ENCODE results near the gene BAZ1A. TPM values are rescaled to one million over a fixed set of nuclear protein-coding genes. Genes with fewer than 3 reads are reported as not detected.

Gene BAZ1A
- total RNA-seq, 1 donor: 50.3 TPM

DNA sequence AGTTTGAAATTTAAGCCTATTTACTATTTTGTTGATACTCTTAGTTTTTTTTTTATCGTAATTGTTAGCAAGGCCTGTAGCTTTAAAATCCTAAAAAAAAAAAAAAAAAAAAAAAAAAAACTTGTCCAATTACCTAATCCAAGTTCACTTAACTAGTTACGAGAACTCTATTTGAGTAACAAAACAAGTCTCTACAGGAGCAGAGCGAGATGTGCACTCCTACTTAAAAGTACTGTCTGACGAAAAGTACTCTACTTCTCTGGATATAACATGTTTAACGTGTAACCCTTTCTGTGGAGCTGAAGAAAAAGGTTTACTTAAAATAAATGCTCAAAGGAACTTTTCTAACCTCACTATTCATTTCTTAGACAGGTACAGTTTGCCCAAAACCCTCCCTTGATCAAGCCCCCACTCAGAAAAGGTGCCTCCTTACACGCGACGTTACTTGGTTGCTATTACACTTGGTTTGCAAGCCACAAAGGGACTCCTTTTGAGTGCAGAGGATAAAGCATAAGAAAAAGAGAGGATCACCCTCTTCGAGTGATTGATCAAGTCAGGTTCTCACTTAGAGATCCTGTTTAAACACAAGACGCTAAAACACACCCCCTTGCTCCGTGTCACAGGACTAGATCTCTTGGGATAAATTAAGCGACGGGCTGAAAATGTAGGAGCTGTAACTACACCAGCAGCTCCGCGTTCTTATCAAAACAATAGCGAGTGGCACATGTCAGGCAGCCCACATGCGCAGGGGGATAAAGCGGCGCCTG lies 2.2 kb downstream of the BAZ1A start:
- Histone ChIP-seq H3K9me3 (ENCODE audit: low read depth, low read length) (no peaks in the 10 kb centered on the region), H3K4me3 (ENCODE audit: low read length) (peak overlapping the region; percentile 84), H3K4me1 (ENCODE audit: insufficient read depth, low read length) (peaks cover 23% of the 10 kb centered on the region), H3K27me3 (ENCODE audit: insufficient read depth, low read length) (no peaks in the 10 kb centered on the region)

DNA sequence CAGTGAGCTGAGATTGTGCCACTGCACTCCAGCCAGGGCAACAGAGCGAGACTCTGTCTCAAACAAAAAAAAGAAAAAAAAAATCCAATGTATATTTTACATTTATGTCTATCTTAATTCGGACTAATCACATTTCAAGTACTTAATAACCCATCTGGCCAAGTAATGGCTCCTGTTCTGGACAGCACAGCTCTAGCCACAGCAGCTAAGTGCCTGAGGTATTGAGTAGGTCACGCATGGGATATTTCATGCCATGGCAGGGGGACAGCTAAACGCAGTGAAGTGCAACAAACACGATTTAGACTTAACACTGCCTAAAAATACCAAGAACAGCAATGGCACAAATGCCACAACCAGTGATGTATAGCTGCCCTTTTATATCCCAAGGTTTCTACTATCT lies 8.0 kb downstream of the BAZ1A start:
- Histone ChIP-seq H3K27me3 (ENCODE audit: insufficient read depth, low read length) (no peaks in the 10 kb centered on the region), H3K4me1 (ENCODE audit: insufficient read depth, low read length) (peaks cover 28% of the 10 kb centered on the region), H3K4me3 (ENCODE audit: low read length) (no peak overlapping the region), H3K9me3 (ENCODE audit: low read depth, low read length) (no peaks in the 10 kb centered on the region)

GRCh38 chr14:34865889-34866574 lies 9.1 kb downstream of the BAZ1A start:
- Histone ChIP-seq H3K9me3 (ENCODE audit: low read depth, low read length) (no peaks in the 10 kb centered on the region), H3K4me1 (ENCODE audit: insufficient read depth, low read length) (peaks cover 17% of the 10 kb centered on the region), H3K27me3 (ENCODE audit: insufficient read depth, low read length) (no peaks in the 10 kb centered on the region), H3K4me3 (ENCODE audit: low read length) (no peak overlapping the region)

- Histone ChIP-seq H3K4me3 (ENCODE audit: low read length) (no peak overlapping the region), H3K27me3 (ENCODE audit: insufficient read depth, low read length) (no peaks in the 10 kb centered on the region), H3K9me3 (ENCODE audit: low read depth, low read length) (no peaks in the 10 kb centered on the region), H3K4me1 (ENCODE audit: insufficient read depth, low read length) (peaks cover 10% of the 10 kb centered on the region)
Measured at GRCh38 chr14:34863844-34864243, 11.3 kb downstream of the BAZ1A start.

- H3K4me3 ChIP-seq (ENCODE audit: low read length): no peak overlapping the region
- no peaks in the 10 kb centered on the region for H3K27me3 ChIP-seq (ENCODE audit: insufficient read depth, low read length)
- H3K4me1 ChIP-seq (ENCODE audit: insufficient read depth, low read length): peaks cover 25% of the 10 kb centered on the region
- no peaks in the 10 kb centered on the region for H3K9me3 ChIP-seq (ENCODE audit: low read depth, low read length)
Measured at GRCh38 chr14:34858765-34859164, 16.4 kb downstream of the BAZ1A start.

GRCh38 chr14:34857689-34858449 lies 17.3 kb downstream of the BAZ1A start:
- Histone ChIP-seq H3K27me3 (ENCODE audit: insufficient read depth, low read length) (no peaks in the 10 kb centered on the region), H3K4me3 (ENCODE audit: low read length) (no peak overlapping the region), H3K4me1 (ENCODE audit: insufficient read depth, low read length) (peaks cover 25% of the 10 kb centered on the region), H3K9me3 (ENCODE audit: low read depth, low read length) (no peaks in the 10 kb centered on the region)

- Histone ChIP-seq H3K4me3 (ENCODE audit: low read length) (no peak overlapping the region), H3K27me3 (ENCODE audit: insufficient read depth, low read length) (no peaks in the 10 kb centered on the region), H3K4me1 (ENCODE audit: insufficient read depth, low read length) (peaks cover 22% of the 10 kb centered on the region), H3K9me3 (ENCODE audit: low read depth, low read length) (no peaks in the 10 kb centered on the region)
Measured at GRCh38 chr14:34853041-34853440, 22.1 kb downstream of the BAZ1A start.

- H3K4me3 ChIP-seq (ENCODE audit: low read length): no peak overlapping the region
- H3K27me3 ChIP-seq (ENCODE audit: insufficient read depth, low read length): no peaks in the 10 kb centered on the region
- peaks cover 5% of the 10 kb centered on the region for H3K4me1 ChIP-seq (ENCODE audit: insufficient read depth, low read length)
- H3K9me3 ChIP-seq (ENCODE audit: low read depth, low read length): no peaks in the 10 kb centered on the region
Measured at GRCh38 chr14:34851395-34851794, 23.8 kb downstream of the BAZ1A start.

- no peaks in the 10 kb centered on the region for H3K27me3 ChIP-seq (ENCODE audit: insufficient read depth, low read length)
- H3K4me3 ChIP-seq (ENCODE audit: low read length): no peak overlapping the region
- no peaks in the 10 kb centered on the region for H3K9me3 ChIP-seq (ENCODE audit: low read depth, low read length)
- H3K4me1 ChIP-seq (ENCODE audit: insufficient read depth, low read length): peaks cover 8% of the 10 kb centered on the region
Measured at GRCh38 chr14:34845869-34846268, 29.3 kb downstream of the BAZ1A start.

DNA sequence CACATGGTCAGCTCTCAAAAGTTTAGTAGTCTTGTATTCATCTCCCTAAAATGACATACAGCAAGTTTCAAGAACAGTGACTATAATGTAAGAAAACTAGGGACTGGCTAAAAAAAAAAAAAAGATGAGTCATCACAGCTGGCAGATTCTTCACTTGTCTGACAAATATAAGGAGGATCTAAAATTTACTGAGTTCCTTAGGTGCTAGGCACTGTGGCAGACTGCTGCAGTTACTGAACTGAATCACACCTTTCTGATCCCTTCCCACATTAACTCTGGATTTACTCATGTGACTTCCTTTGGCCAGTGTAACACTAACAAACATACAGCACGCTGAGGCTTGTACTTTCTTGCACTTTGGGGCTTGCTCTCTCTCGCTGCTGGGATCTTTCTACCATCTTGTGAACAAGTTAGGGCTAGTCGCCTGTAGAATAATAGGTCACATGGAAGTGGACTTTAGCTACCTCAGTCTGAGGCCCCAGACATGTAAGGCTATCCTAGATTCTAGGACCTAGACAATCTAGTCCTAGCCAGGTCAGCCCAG lies 32.1 kb downstream of the BAZ1A start:
- H3K4me1 ChIP-seq (ENCODE audit: insufficient read depth, low read length): peaks cover 17% of the 10 kb centered on the region
- no peaks in the 10 kb centered on the region for H3K9me3 ChIP-seq (ENCODE audit: low read depth, low read length)
- no peak overlapping the region for H3K4me3 ChIP-seq (ENCODE audit: low read length)
- no peaks in the 10 kb centered on the region for H3K27me3 ChIP-seq (ENCODE audit: insufficient read depth, low read length)

DNA sequence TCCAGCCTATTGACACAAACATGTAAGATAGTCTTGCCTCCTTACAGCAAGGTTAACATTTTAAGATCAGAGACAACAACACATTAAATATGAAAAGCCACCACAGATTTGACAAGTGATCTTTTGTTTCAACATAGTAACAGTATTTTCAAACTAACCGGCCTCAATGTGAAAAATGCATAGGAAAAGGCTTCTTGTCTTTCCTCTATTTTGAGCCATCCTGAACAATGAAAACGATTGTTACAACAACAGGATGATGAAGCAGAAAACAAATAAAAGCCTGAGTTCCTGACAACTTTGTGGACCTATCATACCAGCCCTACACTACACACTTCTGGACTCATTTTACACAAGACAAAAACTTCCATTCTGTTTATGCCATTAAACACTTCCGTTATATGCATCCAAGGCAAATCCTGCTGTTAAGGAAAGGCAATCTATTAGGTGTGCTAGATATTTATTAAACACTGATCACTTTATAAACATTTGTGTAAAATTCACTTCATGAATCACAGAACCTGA lies 37.3 kb downstream of the BAZ1A start:
- Histone ChIP-seq H3K4me1 (ENCODE audit: insufficient read depth, low read length) (peaks cover 49% of the 10 kb centered on the region), H3K9me3 (ENCODE audit: low read depth, low read length) (no peaks in the 10 kb centered on the region), H3K27me3 (ENCODE audit: insufficient read depth, low read length) (no peaks in the 10 kb centered on the region), H3K4me3 (ENCODE audit: low read length) (no peak overlapping the region)

DNA sequence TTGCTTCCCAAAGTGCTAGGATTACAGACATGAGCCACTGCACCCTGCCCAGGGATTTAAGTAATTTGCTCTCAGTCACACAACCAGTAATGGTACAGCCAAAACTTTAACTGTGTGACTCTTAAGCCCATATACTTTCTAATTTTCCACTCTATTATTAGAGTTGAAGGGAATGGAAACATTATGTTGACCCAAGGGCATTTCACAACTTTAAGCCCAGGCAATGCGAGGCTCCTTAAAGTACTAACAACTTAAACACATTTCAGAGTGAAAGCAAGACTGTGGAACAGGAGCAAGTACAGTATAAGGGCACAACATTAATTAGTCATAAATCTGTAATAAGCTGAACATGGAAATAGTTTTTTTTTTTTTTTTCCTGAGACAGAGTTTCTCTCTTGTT lies 39.8 kb downstream of the BAZ1A start:
- H3K27me3 ChIP-seq (ENCODE audit: insufficient read depth, low read length): no peaks in the 10 kb centered on the region
- peaks cover 64% of the 10 kb centered on the region for H3K4me1 ChIP-seq (ENCODE audit: insufficient read depth, low read length)
- H3K9me3 ChIP-seq (ENCODE audit: low read depth, low read length): no peaks in the 10 kb centered on the region
- no peak overlapping the region for H3K4me3 ChIP-seq (ENCODE audit: low read length)

DNA sequence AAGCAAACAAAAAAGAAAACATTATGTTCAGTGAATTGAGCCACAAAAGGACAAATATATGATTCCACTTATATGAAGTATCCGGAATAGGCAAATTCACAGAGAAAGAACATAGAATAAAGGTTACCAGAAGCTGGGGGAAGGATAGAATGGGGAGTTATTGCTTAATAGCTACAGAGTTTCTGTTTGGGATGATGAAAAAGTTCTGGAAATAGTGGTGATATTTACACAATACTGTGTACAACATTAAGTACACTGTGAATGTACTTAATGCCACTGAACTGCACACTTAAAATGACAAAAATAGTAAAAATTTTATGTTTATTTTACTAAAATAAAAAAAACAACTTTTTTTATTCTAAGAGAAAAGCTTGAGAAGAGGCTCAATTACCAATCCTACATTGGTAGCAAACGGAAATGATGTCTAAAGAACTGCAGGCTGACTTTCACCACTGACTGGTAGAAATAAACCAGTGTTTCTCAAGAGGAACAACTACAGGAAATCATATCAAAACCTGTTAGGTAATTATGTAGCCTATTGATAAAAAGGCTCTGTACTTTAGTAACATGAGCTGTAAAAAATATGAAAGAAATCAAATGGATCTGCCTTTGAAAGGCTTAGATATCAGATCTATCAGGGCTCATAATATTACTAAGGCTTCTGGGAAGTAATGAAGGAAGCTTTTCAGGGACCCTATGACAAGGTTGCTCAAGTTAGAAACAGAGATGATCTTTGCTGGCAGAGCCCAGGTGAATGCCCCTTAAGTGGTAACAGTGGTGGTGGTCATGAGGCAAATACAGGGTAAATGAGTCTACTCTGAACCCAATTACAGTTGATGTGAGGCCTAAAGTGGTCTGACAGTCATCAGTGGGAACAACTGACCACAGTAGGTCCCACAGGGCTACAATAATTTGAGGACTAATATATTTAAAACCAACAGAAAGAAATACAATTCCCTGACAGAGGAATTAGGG lies 41.3 kb downstream of the BAZ1A start:
- H3K9me3 ChIP-seq (ENCODE audit: low read depth, low read length): no peaks in the 10 kb centered on the region
- H3K27me3 ChIP-seq (ENCODE audit: insufficient read depth, low read length): no peaks in the 10 kb centered on the region
- H3K4me3 ChIP-seq (ENCODE audit: low read length): no peak overlapping the region
- peaks cover 59% of the 10 kb centered on the region for H3K4me1 ChIP-seq (ENCODE audit: insufficient read depth, low read length)

- no peaks in the 10 kb centered on the region for H3K27me3 ChIP-seq (ENCODE audit: insufficient read depth, low read length)
- H3K4me1 ChIP-seq (ENCODE audit: insufficient read depth, low read length): peaks cover 11% of the 10 kb centered on the region
- H3K9me3 ChIP-seq (ENCODE audit: low read depth, low read length): no peaks in the 10 kb centered on the region
- no peak overlapping the region for H3K4me3 ChIP-seq (ENCODE audit: low read length)
Measured at GRCh38 chr14:34826661-34827060, 48.5 kb downstream of the BAZ1A start.
